Astrocyte of the spinal cord (primary cell): ENCODE results near the gene WDR89.
A peak's percentile ranks its signal among the peaks of the same experiment; 100 is the strongest.
"Not testable (repeated sequence)": the region's sequence is repeated elsewhere in the genome, so short reads cannot be mapped to it uniquely, and the experiment has no call there.

ENCODE experiments used
- DNase-seq: peaks from one replicate; pipeline ENCODE4 v3.0.0; 2011; ENCODE audit warnings: low read depth, low spot score
- H3K4me3 ChIP-seq: 2 replicates; pipeline ENCODE4 v1.5.1; 2011; ENCODE audit warnings: low read depth, mild to moderate bottlenecking, low read length, moderate library complexity
- in situ Hi-C: cut with HindIII; loops from 2 replicates; pipeline ENCODE4 v1.10.0; 2017; ENCODE audit warnings: low sequenced_read_pairs
- TF ChIP-seq, protein P1 (sequence below): IDR thresholded peaks from 2 replicates; pipeline ENCODE4 v1.5.1; 2012; ENCODE audit warnings: low read depth, mild to moderate bottlenecking, low read length, inconsistent platforms

WDR89 gene

DNA sequence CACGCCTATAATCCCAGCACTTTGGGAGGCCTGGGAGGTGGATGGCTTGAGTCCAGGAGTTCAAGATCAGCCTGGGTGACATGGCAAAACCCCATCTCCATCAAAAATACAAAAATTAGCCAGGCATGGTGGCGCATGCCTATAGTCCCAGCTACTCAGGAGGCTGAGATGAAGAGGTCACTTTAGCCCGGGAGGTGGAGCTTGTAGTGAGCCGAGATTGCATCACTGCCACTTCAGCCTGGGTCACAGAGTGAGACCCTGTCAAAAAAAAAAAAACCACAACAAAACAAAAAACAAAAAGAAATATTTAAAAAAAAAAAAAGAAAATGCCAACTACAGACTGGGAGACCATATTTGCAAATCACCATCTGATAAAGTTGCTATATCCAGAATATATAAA is 17.5 kb downstream of the WDR89 start:
- in situ Hi-C loops, result no loop called here
- TF ChIP-seq, protein P1, sequence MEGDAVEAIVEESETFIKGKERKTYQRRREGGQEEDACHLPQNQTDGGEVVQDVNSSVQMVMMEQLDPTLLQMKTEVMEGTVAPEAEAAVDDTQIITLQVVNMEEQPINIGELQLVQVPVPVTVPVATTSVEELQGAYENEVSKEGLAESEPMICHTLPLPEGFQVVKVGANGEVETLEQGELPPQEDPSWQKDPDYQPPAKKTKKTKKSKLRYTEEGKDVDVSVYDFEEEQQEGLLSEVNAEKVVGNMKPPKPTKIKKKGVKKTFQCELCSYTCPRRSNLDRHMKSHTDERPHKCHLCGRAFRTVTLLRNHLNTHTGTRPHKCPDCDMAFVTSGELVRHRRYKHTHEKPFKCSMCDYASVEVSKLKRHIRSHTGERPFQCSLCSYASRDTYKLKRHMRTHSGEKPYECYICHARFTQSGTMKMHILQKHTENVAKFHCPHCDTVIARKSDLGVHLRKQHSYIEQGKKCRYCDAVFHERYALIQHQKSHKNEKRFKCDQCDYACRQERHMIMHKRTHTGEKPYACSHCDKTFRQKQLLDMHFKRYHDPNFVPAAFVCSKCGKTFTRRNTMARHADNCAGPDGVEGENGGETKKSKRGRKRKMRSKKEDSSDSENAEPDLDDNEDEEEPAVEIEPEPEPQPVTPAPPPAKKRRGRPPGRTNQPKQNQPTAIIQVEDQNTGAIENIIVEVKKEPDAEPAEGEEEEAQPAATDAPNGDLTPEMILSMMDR, result no peak
- DNase-seq, result no peak
- H3K4me3 ChIP-seq, result no peak overlapping the region

DNA sequence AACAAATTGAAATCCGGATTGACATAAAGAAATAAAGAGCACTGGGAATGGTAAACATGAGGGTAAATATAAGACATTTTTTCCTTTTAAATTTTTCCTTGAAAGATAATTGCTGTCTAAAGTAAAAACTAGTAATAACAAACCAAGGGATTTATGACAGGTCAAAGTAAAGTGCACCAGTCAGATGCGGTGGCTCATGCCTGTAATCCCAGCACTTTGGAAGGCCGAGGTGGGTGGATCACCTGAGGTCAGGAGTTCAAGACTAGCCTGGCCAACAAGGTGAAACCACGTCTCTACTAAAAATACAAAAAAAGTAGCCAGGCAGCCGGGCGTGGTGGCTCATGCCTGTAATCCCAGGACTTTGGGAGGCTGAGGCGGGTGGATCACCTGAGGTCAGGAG is 19.7 kb downstream of the WDR89 start:
- in situ Hi-C loops, H3K4me3 ChIP-seq, DNase-seq: not testable (repeated sequence)

DNA sequence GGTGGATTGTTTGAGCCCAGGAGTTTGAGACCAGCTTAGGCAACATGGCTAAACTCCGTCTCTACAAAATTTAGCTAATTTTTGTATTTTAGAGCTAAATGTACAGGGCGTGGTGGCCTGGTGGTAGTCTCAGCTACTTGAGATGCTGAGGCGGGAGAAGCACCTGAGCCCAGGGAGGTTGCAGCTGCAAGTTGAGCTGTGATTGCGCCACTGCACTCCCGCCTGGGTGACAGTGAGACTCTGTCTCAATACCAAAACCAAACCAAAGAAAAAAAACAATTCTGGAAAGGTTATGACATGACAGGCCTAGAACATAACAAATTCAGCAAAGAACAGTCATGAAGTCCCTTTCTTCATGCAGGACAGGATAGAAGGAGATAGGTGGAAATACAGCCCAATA is 25.7 kb downstream of the WDR89 start:
- in situ Hi-C loops, result no loop called here
- no peak overlapping the region for H3K4me3 ChIP-seq
- TF ChIP-seq, protein P1, result no peak
- no peak for DNase-seq

DNA sequence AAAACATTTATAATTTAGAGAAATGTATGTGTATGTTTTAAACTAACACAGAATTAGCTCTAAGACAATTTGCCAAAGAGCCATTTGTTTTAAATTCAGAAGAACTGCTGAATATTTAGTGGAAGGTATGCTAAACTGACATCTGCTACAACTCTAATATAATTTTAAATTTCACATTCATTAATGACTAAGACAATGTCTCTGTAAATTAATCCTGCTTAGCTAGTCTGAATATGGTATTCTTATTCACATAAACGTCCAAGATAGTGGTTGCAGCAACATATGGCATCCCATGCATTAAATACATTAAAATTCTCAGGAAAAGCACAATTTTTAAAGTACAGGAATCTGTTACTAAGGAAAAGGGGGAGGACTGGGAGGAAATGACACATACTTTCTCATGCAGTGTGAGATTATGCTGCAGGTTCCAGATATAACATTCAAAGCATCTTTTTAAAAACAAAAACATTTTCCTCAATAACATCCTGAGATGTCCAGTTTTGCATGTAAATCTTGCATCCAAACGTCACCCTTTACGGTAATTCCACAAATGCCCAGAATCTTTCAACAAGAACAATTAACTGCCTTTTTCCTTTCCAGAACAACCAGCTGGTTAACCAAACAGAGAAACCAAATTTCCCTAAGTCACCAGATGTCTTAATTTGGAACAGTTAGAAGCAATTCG is 26.9 kb downstream of the WDR89 start:
- H3K4me3 ChIP-seq, result no peak overlapping the region
- TF ChIP-seq, protein P1, result no peak
- peak; percentile 51 for DNase-seq
- in situ Hi-C loops, result no loop called here

DNA sequence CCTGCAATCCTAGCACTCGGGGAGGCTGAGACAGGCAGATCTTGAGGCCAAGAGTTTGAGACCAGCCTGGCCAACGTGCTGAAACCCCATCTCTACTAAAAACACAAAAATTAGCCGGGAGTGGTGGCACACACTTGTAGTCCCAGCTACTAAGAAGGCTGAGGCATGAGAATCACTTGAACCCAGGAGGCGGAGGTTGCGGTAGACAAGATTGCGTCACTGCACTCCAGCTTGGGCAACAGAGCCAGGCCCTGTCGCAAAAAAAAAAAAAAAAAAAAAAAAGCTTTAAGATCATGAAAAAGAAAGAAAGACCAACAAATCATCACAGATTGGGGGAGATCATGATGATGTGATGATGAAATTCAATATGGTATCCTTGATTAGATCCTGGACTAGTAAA is 30.6 kb downstream of the WDR89 start:
- H3K4me3 ChIP-seq, result no peak overlapping the region
- TF ChIP-seq, protein P1, result no peak
- in situ Hi-C loops, result no loop called here
- no peak for DNase-seq

DNA sequence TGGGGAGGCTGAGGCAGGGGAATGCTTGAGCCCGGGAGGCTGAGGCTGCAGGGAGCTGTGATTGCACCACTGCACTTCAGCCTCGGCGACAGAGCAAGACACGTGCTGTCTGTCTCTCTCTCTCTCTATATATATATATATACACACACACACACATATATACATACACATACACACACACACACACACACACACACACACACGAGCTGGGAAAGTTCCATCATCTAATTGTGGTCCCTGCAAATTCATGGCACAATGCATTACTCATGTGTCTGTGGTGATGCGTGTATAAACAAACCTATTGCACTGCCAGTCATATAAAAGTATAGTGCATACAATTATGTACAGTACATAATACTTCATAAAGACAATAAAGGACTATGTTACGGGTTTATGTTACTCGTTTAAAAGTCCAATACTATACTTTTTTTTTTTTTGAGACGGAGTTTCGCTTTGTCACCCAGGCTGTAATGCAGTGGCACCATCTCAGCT is 36.6 kb downstream of the WDR89 start:
- no peak for DNase-seq
- TF ChIP-seq, protein P1, result no peak
- in situ Hi-C loops, result no loop called here
- no peak overlapping the region for H3K4me3 ChIP-seq

DNA sequence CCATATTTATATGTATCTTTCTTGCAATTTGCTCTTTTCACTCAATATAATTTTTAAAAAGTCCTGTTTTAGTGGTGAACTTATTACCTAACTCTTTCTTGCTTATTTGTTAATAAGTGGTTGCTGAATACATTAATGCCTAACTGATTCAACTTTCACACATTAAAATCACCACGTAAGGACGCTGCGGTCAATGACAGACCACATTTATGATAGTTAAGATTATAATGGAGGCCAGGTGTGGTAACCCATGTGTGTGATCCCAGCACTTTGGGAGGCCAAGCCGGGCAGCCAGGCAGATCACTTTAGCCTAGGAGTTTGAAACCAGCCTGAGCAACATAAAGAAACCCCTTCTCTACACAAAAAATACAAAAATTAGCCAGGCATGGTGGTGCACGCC is 37.0 kb downstream of the WDR89 start:
- in situ Hi-C loops, result no loop called here
- no peak overlapping the region for H3K4me3 ChIP-seq
- no peak for DNase-seq
- TF ChIP-seq, protein P1, result no peak
